GM12865 (cell line): ENCODE measurements around the gene RASAL2.

Experiments
- DNase-seq: peaks from one replicate; pipeline ENCODE4 v3.0.0; 2010; ENCODE audit warnings: low read depth
- H3K4me3 ChIP-seq: 2 replicates; pipeline ENCODE4 v1.5.1; 2011; ENCODE audit warnings: mild to moderate bottlenecking, low read depth, low read length, control low read depth
- CTCF ChIP-seq: IDR thresholded peaks from 2 replicates; pipeline ENCODE4 v1.5.1; 2011; ENCODE audit warnings: low read length, control low read depth, low read depth, inconsistent platforms; ENCODE audit not compliant: insufficient read depth; ENCODE audit errors: missing control alignments

Gene RASAL2

GRCh38 chr1:178160736-178161475 lies 67.0 kb downstream of the RASAL2 start:
- H3K4me3 ChIP-seq, result no peak overlapping the region
- DNase-seq, result no peak
- TF ChIP-seq CTCF, result no peak

- no peak for DNase-seq
- no peak for TF ChIP-seq CTCF
- H3K4me3 ChIP-seq, result no peak overlapping the region
Measured at GRCh38 chr1:178161516-178161915, 67.6 kb downstream of the RASAL2 start.

GRCh38 chr1:178165196-178165595 lies 71.3 kb downstream of the RASAL2 start:
- TF ChIP-seq CTCF, result no peak
- H3K4me3 ChIP-seq, result no peak overlapping the region
- DNase-seq, result no peak

GRCh38 chr1:178166429-178167024 lies 72.6 kb downstream of the RASAL2 start:
- H3K4me3 ChIP-seq, result no peak overlapping the region
- DNase-seq, result no peak
- TF ChIP-seq CTCF, result no peak

- no peak overlapping the region for H3K4me3 ChIP-seq
- no peak for DNase-seq
- TF ChIP-seq CTCF, result no peak
Measured at GRCh38 chr1:178168536-178168935, 74.6 kb downstream of the RASAL2 start.

- TF ChIP-seq CTCF, result no peak
- no peak overlapping the region for H3K4me3 ChIP-seq
- no peak for DNase-seq
Measured at GRCh38 chr1:178169649-178170048, 75.7 kb downstream of the RASAL2 start.
